ENCODE measurements around the gene RDX.
A peak's percentile ranks its signal among the peaks of the same experiment; 100 is the strongest.
"Not testable (repeated sequence)": the region's sequence is repeated elsewhere in the genome, so short reads cannot be mapped to it uniquely, and the experiment has no call there.

The RDX gene

GRCh38 chr11:110295531-110296225 lies 736 bp downstream of the RDX start:
- TF ChIP-seq CTCF (IDR thresholded peaks at IDR 0.05; ENCODE audit: low read depth, low read length), result no peak
- Histone ChIP-seq H3K4me3 (ENCODE audit: low read depth, low read length) (peak overlapping the region; percentile 96), H3K4me1 (peaks cover 3% of the 10 kb centered on the region; the same call in 1 of the 2 replicates), H3K36me3 (peaks cover 3% of the 10 kb centered on the region; the same call in 1 of the 2 replicates), H3K27me3 (peaks cover 26% of the 10 kb centered on the region), H3K9me3 (no peaks in the 10 kb centered on the region)
- DNase-seq, result peak; percentile 63

- H3K27me3 ChIP-seq, result peaks cover 25% of the 10 kb centered on the region
- H3K4me1 ChIP-seq, result peaks cover 3% of the 10 kb centered on the region; the same call in 1 of the 2 replicates
- H3K36me3 ChIP-seq, result peaks cover 3% of the 10 kb centered on the region; the same call in 1 of the 2 replicates
- DNase-seq, result no peak
- no peak for TF ChIP-seq CTCF (IDR thresholded peaks at IDR 0.05; ENCODE audit: low read depth, low read length)
- H3K9me3 ChIP-seq, result no peaks in the 10 kb centered on the region
- H3K4me3 ChIP-seq (ENCODE audit: low read depth, low read length), result peak overlapping the region; percentile 96
These were observed 1.3 kb downstream of the RDX start for GRCh38 chr11:110295086-110295485.

- peak overlapping the region; percentile 96 for H3K4me3 ChIP-seq (ENCODE audit: low read depth, low read length)
- no peak for TF ChIP-seq CTCF (IDR thresholded peaks at IDR 0.05; ENCODE audit: low read depth, low read length)
- no peak for DNase-seq
These were observed 1.9 kb downstream of the RDX start for GRCh38 chr11:110294509-110294908.

GRCh38 chr11:110293389-110293788 lies 3.0 kb downstream of the RDX start:
- no peak for DNase-seq
- no peak for TF ChIP-seq CTCF (IDR thresholded peaks at IDR 0.05; ENCODE audit: low read depth, low read length)
- Histone ChIP-seq H3K4me3 (ENCODE audit: low read depth, low read length) (no peak overlapping the region), H3K27me3 (peaks cover 8% of the 10 kb centered on the region; the same call in 1 of the 2 replicates), H3K4me1 (peaks cover 3% of the 10 kb centered on the region; the same call in 1 of the 2 replicates), H3K9me3 (no peaks in the 10 kb centered on the region), H3K36me3 (peaks cover 3% of the 10 kb centered on the region; the same call in 1 of the 2 replicates)

More at GRCh38 chr11:110294509-110294908, 1.9 kb downstream of the RDX start:
- Histone ChIP-seq H3K4me1 (peaks cover 3% of the 10 kb centered on the region; the same call in 1 of the 2 replicates), H3K9me3 (no peaks in the 10 kb centered on the region), H3K27me3 (peaks cover 20% of the 10 kb centered on the region), H3K36me3 (peaks cover 3% of the 10 kb centered on the region; the same call in 1 of the 2 replicates)

DNA sequence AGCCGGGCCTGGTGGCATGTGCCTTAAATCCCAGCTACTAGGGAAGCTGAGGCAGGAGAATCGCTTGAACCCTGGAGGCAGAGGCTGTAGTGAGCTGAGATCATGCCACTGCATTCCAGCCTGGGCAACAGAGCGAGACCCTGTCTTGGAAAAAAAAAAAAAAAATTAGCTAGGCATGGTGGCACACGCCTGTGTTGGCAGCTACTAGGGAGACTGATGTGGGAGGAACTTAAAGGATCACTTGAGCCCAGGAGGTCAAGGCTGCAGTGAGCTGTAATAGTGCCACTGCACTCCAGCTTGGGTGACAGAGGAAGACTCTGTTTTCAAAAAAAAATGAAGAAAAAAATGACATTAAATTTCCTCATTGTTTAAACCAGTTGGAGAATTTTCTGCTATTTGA lies 4.3 kb downstream of the RDX start:
- not testable (repeated sequence) for H3K4me1 ChIP-seq; H3K4me3 ChIP-seq (ENCODE audit: low read depth, low read length); H3K36me3 ChIP-seq; H3K27me3 ChIP-seq; DNase-seq; H3K9me3 ChIP-seq

GRCh38 chr11:110290591-110291334 lies 5.7 kb downstream of the RDX start:
- Histone ChIP-seq H3K36me3 (no peaks in the 10 kb centered on the region), H3K9me3 (no peaks in the 10 kb centered on the region), H3K4me3 (ENCODE audit: low read depth, low read length) (no peak overlapping the region), H3K4me1 (peaks cover 3% of the 10 kb centered on the region), H3K27me3 (no peaks in the 10 kb centered on the region; the same call in 1 of the 2 replicates)
- TF ChIP-seq CTCF (IDR thresholded peaks at IDR 0.05; ENCODE audit: low read depth, low read length), result no peak
- DNase-seq, result no peak

Measured in BE2C (cell line).